Gastroesophageal sphincter (tissue), 2 donors: Measurements from ENCODE around the gene PPP4R4.

ENCODE experiments used
- EP300 ChIP-seq: sonication (generic); formaldehyde crosslinking; IDR thresholded peaks from one replicate; pipeline ENCODE4 v1.6.1; 2017; ENCODE audit warnings: antibody characterized with exemption, mild to moderate bottlenecking
- POLR2A ChIP-seq, 2 donors: fragments of 450-650 bp; IDR thresholded peaks; one replicate each; pipeline ENCODE4 v1.6.1; 2017; ENCODE audit warnings: antibody characterized with exemption in 2 of 2, mild to moderate bottlenecking in 2 of 2, moderate library complexity in 1 of 2

- TF ChIP-seq EP300 (no peak), POLR2A (IDR thresholded peaks at IDR 0.05) (no peak)
Measured at GRCh38 chr14:94173471-94173884, 644 bp upstream of the PPP4R4 start.
